Astrocyte of the spinal cord (primary cell): ENCODE data around the gene TRMT1.

ENCODE experiments used
- DNase-seq: peaks from one replicate; pipeline ENCODE4 v3.0.0; 2011; ENCODE audit warnings: low read depth, low spot score
- H3K4me3 ChIP-seq: 2 replicates; pipeline ENCODE4 v1.5.1; 2011; ENCODE audit warnings: low read depth, mild to moderate bottlenecking, low read length, moderate library complexity
- in situ Hi-C: cut with HindIII; loops from 2 replicates; pipeline ENCODE4 v1.10.0; 2017; ENCODE audit warnings: low sequenced_read_pairs
- TF ChIP-seq, protein P1 (sequence below): IDR thresholded peaks from 2 replicates; pipeline ENCODE4 v1.5.1; 2012; ENCODE audit warnings: low read depth, mild to moderate bottlenecking, low read length, inconsistent platforms

The TRMT1 gene

DNA sequence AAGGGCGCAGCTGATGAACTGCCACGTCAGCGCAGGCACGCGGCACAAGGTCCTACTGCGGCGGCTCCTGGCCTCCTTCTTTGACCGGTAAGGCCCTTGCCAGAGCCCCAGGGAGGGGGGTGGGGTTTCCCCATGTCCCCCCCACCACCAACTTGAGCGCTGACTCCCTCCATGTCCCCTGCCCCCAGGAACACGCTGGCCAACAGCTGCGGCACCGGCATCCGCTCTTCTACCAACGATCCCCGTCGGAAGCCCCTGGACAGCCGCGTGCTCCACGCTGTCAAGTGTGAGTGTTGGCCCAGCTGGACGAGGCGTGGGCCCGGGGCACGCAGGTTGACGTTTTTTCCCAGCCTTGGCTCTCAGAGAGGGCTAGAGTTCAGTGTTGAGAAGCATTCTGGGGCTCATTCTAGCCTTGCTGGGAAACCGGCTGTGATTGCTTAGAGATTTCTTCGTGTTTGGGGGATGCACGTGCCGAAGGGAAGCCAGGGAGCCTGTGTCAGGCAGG, 20.8 kb upstream of the TRMT1 start:
- H3K4me3 ChIP-seq = no peak overlapping the region
- no peak for DNase-seq
- TF ChIP-seq, protein P1, sequence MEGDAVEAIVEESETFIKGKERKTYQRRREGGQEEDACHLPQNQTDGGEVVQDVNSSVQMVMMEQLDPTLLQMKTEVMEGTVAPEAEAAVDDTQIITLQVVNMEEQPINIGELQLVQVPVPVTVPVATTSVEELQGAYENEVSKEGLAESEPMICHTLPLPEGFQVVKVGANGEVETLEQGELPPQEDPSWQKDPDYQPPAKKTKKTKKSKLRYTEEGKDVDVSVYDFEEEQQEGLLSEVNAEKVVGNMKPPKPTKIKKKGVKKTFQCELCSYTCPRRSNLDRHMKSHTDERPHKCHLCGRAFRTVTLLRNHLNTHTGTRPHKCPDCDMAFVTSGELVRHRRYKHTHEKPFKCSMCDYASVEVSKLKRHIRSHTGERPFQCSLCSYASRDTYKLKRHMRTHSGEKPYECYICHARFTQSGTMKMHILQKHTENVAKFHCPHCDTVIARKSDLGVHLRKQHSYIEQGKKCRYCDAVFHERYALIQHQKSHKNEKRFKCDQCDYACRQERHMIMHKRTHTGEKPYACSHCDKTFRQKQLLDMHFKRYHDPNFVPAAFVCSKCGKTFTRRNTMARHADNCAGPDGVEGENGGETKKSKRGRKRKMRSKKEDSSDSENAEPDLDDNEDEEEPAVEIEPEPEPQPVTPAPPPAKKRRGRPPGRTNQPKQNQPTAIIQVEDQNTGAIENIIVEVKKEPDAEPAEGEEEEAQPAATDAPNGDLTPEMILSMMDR = no peak
- in situ Hi-C loops = no loop called here

DNA sequence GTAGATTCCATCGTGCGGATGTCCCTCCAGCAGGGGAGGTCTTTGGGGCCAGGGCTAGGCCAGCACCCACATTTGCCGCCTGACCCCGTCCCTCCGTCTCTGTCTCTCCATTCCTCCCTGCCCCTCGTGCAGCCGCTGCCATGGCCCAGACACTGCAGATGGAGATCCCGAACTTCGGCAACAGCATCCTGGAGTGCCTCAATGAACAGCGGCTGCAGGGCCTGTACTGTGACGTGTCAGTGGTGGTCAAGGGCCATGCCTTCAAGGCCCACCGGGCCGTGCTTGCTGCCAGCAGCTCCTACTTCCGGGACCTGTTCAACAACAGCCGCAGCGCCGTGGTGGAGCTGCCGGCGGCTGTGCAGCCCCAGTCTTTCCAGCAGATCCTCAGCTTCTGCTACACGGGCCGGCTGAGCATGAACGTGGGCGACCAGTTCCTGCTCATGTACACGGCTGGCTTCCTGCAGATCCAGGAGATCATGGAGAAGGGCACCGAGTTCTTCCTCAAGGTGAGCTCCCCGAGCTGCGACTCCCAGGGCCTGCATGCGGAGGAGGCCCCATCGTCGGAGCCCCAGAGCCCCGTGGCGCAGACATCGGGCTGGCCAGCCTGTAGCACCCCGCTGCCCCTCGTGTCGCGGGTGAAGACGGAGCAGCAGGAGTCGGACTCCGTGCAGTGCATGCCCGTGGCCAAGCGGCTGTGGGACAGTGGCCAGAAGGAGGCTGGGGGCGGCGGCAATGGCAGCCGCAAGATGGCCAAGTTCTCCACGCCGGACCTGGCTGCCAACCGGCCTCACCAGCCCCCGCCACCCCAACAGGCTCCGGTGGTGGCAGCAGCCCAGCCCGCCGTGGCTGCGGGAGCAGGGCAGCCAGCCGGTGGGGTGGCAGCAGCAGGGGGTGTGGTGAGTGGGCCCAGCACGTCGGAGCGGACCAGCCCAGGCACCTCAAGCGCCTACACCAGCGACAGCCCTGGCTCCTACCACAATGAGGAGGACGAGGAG, 18.8 kb upstream of the TRMT1 start:
- H3K4me3 ChIP-seq = no peak overlapping the region
- in situ Hi-C loops = no loop called here
- TF ChIP-seq, protein P1 = no peak
- no peak for DNase-seq

DNA sequence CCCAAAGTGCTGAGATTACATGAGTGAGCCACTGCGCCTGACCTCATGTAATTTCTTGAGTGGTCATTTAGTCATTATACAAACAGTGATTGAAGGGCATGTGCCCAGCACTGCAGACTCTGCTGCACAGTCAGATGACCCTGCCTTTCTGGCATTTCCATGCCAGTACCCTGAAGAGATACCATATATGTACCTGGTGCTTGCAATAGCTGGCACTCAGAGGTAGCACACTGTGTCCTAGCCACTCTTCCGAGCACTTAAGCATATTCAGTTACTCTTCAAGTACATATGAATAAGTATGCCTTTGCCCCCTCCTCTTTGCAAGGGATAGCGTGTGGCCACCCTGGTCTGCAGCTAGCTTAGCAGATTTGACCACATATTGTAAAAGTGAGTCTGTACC, 18.1 kb upstream of the TRMT1 start:
- no peak for DNase-seq
- H3K4me3 ChIP-seq = no peak overlapping the region
- TF ChIP-seq, protein P1 = no peak
- in situ Hi-C loops = no loop called here

DNA sequence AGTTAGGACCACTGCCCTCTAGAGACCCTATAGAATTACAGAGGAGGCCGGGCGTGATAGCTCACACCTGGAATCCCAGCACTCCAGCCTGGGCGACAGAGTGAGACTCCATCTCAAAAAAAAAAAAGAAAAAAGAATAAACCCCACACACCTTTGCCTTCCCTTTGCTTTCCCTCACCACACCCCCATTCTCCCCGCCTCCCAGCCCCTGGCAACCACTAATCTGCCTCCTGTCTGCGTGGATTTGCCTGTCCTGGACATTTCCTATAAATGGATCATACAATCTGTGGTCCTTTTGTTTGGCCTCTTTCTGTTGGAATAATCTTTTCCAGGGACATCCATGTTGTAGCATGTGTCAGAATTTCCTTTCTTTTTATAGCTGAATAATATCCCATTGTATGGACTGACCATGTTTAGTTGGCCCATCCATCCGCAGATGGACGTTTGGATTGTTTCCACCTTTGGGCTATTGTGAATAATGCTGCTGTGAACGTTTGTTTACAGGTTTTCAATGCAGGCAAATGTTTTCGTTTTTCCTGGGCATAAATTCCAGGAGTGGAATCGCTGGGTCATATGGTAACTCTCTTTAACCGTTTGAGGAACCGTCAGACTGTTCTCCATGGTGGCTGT, 16.8 kb upstream of the TRMT1 start:
- TF ChIP-seq, protein P1 = no peak
- in situ Hi-C loops = no loop called here
- DNase-seq = no peak
- H3K4me3 ChIP-seq = no peak overlapping the region

DNA sequence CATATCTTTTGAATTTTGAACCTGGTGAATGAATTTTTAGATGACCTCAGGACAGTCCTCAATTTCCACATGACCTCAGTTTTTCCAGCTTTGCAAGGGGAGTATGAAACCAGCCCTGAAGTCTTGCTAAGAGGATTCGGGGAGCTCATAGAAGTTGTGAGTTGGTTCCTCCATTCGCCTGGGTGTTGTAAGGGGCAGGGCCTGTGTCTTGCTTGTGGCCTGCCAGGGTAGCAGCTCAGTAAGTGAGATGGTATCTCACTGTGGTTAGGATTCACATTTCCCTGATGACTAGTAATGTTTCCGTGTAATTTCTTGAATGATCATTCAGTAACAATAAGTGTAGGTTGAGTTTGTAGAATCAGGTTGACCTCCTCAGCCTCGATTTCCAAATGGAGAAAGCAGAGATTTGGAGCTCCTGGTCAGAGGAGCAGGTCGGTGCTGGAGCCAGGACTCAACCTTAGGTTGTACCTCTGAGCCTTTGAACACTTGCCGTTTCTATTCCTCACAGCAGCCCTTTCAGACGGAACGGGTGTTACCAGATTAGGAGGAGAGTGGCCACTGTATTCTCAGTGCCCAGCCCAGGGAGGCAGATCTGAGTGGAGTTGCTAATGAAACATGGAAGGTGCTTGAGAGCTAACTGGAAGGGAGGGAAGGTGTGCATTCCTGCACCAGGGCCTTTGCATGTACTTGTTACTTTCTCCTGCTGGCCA, 16.1 kb upstream of the TRMT1 start:
- no peak overlapping the region for H3K4me3 ChIP-seq
- TF ChIP-seq, protein P1 = no peak
- DNase-seq = peak; percentile 67
- in situ Hi-C loops = no loop called here

DNA sequence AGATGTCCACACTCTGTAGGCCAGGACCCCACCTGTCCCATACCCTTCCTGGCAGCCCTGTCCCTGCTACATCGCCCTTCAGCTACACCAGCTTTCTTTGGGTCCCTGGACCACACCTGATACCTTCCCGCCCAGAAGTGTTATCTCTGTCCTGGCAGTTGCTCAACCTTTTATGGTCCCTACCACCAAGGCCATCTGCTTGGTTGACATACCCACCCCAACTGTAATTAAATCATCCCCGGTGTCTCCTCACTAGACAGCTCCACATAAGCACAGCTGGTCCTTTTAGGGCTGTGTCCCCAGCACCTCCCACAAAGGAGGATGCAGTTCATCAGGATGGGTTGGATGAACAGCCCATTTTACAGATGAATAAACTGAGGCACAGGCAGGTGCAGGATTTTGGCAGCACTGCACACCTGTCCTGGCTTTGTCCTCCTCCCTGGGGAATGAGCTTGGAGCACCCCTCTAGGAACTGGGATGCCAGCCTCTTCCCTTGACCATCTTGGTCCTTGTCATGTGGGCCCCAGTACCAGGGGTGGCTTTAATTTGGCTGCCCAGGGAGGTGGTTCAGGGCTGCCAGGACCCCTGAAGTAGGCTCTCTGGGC, 14.4 kb upstream of the TRMT1 start:
- in situ Hi-C loops = no loop called here
- no peak overlapping the region for H3K4me3 ChIP-seq
- DNase-seq = no peak
- TF ChIP-seq, protein P1 = no peak
